HG02973 (cell line): ENCODE results near the gene RTP5.
"Not testable (repeated sequence)": the region's sequence is repeated elsewhere in the genome, so short reads cannot be mapped to it uniquely, and the experiment has no call there.

Source experiments
- ATAC-seq: cut with Tn5 transposase; IDR thresholded peaks from one replicate; pipeline ENCODE4 v1.9.1; 2021; ENCODE audit warnings: moderate library complexity; ENCODE audit not compliant: unreplicated experiment

The RTP5 gene

GRCh38 chr2:241900251-241901017 lies 30.9 kb downstream of the RTP5 start:
- ATAC-seq, result no peak

GRCh38 chr2:241901018-241901380 lies 31.5 kb downstream of the RTP5 start:
- ATAC-seq, result no peak

GRCh38 chr2:241901500-241902351 lies 32.2 kb downstream of the RTP5 start:
- ATAC-seq, result no peak

- ATAC-seq, result no peak
Measured at GRCh38 chr2:241902357-241902991, 32.9 kb downstream of the RTP5 start.

GRCh38 chr2:241903121-241904010 lies 33.8 kb downstream of the RTP5 start:
- ATAC-seq, result no peak

GRCh38 chr2:241904011-241904718 lies 34.6 kb downstream of the RTP5 start:
- no peak for ATAC-seq

- ATAC-seq, result no peak
Measured at GRCh38 chr2:241904791-241905710, 35.5 kb downstream of the RTP5 start.

GRCh38 chr2:241905716-241906377 lies 36.3 kb downstream of the RTP5 start:
- no peak for ATAC-seq

- not testable (repeated sequence) for ATAC-seq
Measured at GRCh38 chr2:241906378-241906770, 36.8 kb downstream of the RTP5 start.

GRCh38 chr2:241906826-241907570 lies 37.5 kb downstream of the RTP5 start:
- ATAC-seq, result no peak

- ATAC-seq, result not testable (repeated sequence)
Measured at GRCh38 chr2:241907831-241908230, 38.3 kb downstream of the RTP5 start.

GRCh38 chr2:241908686-241909420 lies 39.3 kb downstream of the RTP5 start:
- ATAC-seq, result no peak

GRCh38 chr2:241909769-241910168 lies 40.2 kb downstream of the RTP5 start:
- ATAC-seq, result no peak

- no peak for ATAC-seq
Measured at GRCh38 chr2:241910604-241911520, 41.3 kb downstream of the RTP5 start.

GRCh38 chr2:241911551-241911950 lies 42.0 kb downstream of the RTP5 start:
- ATAC-seq, result no peak

GRCh38 chr2:241912021-241912555 lies 42.6 kb downstream of the RTP5 start:
- ATAC-seq, result no peak
